GM21528 (cell line): ENCODE measurements around the gene KLHL29.

ENCODE experiments used
- ATAC-seq: cut with Tn5 transposase; IDR thresholded peaks from one replicate; pipeline ENCODE4 v1.9.1; 2021; ENCODE audit warnings: mild to moderate bottlenecking, moderate library complexity; ENCODE audit not compliant: unreplicated experiment, low FRiP score

The KLHL29 gene

GRCh38 chr2:23441414-23441813 is 56.4 kb downstream of the KLHL29 start:
- ATAC-seq: no peak

GRCh38 chr2:23445450-23445868 is 60.5 kb downstream of the KLHL29 start:
- no peak for ATAC-seq

- ATAC-seq: no peak
Observed at GRCh38 chr2:23446916-23447315, 61.9 kb downstream of the KLHL29 start.

- ATAC-seq: no peak
Observed at GRCh38 chr2:23447405-23447804, 62.4 kb downstream of the KLHL29 start.

- no peak for ATAC-seq
Observed at GRCh38 chr2:23448906-23449305, 63.9 kb downstream of the KLHL29 start.

- ATAC-seq: peak; percentile 82
Observed at GRCh38 chr2:23449413-23449812, 64.4 kb downstream of the KLHL29 start.

- ATAC-seq: no peak
Observed at GRCh38 chr2:23449831-23450331, 64.9 kb downstream of the KLHL29 start.

GRCh38 chr2:23452372-23452771 is 67.4 kb downstream of the KLHL29 start:
- ATAC-seq: no peak

- ATAC-seq: peak; percentile 50
Observed at GRCh38 chr2:23452853-23453420, 68.0 kb downstream of the KLHL29 start.

- ATAC-seq: no peak
Observed at GRCh38 chr2:23453432-23453831, 68.5 kb downstream of the KLHL29 start.

GRCh38 chr2:23453836-23454460 is 69.0 kb downstream of the KLHL29 start:
- ATAC-seq: no peak

- no peak for ATAC-seq
Observed at GRCh38 chr2:23454501-23455120, 69.6 kb downstream of the KLHL29 start.

GRCh38 chr2:23456396-23456795 is 71.4 kb downstream of the KLHL29 start:
- no peak for ATAC-seq

- no peak for ATAC-seq
Observed at GRCh38 chr2:23456881-23457760, 72.1 kb downstream of the KLHL29 start.

- ATAC-seq: no peak
Observed at GRCh38 chr2:23457990-23458682, 73.2 kb downstream of the KLHL29 start.

- no peak for ATAC-seq
Observed at GRCh38 chr2:23459032-23459431, 74.1 kb downstream of the KLHL29 start.

GRCh38 chr2:23460228-23460627 is 75.2 kb downstream of the KLHL29 start:
- ATAC-seq: no peak

GRCh38 chr2:23460993-23461392 is 76.0 kb downstream of the KLHL29 start:
- no peak for ATAC-seq

- ATAC-seq: no peak
Observed at GRCh38 chr2:23464156-23464555, 79.2 kb downstream of the KLHL29 start.

- no peak for ATAC-seq
Observed at GRCh38 chr2:23464905-23465537, 80.0 kb downstream of the KLHL29 start.
